GM12878 (cell line): Measurements from ENCODE around the gene HDHD3. TPM values are rescaled to one million over a fixed set of nuclear protein-coding genes. Genes with fewer than 3 reads are reported as not detected.
"Not testable (repeated sequence)": the region's sequence is repeated elsewhere in the genome, so short reads cannot be mapped to it uniquely, and the experiment has no call there.

Source experiments
- ATAC-seq: fragments of 200-7000 bp; cut with Tn5 transposase; 3 replicates; pipeline ENCODE4 v1.9.1; 2020; ENCODE audit warnings: mild to moderate bottlenecking, moderate library complexity
- BruUV-seq: library from RNA; stranded (reverse); fragments of 400-500 nt; replicated peaks from 2 replicates; lab custom pipeline; 2021; lab: Mats Ljungman, UMichigan
- CTCF ChIA-PET: fragments of 300-600 bp; sonication (Branson Sonifier 250); formaldehyde crosslinking; extraction: SDS; loops from one replicate; lab custom pipeline; 2021; ENCODE audit warnings: inconsistent platforms; lab: Yijun Ruan, JAX
- POLR2A ChIA-PET: fragments of 350-600 bp; formaldehyde crosslinking; extraction: SDS; loops from one replicate; lab custom pipeline; 2021; ENCODE audit warnings: inconsistent platforms; lab: Charles Lee
- RAD21 ChIA-PET: fragments of 300-600 bp; sonication (Branson Sonifier 250); formaldehyde crosslinking; loops from one replicate; lab custom pipeline; 2023; ENCODE audit warnings: antibody characterized with exemption; ENCODE audit not compliant: unreplicated experiment; lab: Charles Lee
- SMC1A ChIA-PET: fragments of 300-600 bp; sonication (Branson Sonifier 250); formaldehyde crosslinking; loops from one replicate; lab custom pipeline; 2023; ENCODE audit not compliant: unreplicated experiment, uncharacterized antibody; lab: Charles Lee
- DNase-seq: peaks from one replicate; pipeline ENCODE4 v3.0.0-alpha.2; 2011; ENCODE audit warnings: low read depth, low spot score
- FAIRE-seq: peaks from 3 replicates; lab custom pipeline; 2011; peaks lifted over from hg19 to GRCh38; lab: Jason Lieb, UNC
- H2AFZ ChIP-seq: 2 replicates; pipeline ENCODE4 v1.6.0; 2011; ENCODE audit warnings: low read depth, low read length, control low read depth; ENCODE audit not compliant: control insufficient read depth
- H3K27ac ChIP-seq: 2 replicates; pipeline ENCODE4 v1.5.1; 2011; ENCODE audit warnings: control low read depth; ENCODE audit not compliant: control insufficient read depth, insufficient read depth
- H3K27me3 ChIP-seq, 2 experiments: replicated peaks in 1 of 2; 2 replicates each; pipeline versions ENCODE4 v1.6.0 to v1.6.1; 2011; ENCODE audit warnings: low read length in 1 of 2; ENCODE audit not compliant: control insufficient read depth in 2 of 2, insufficient read depth in 2 of 2
- H3K36me3 ChIP-seq, 2 experiments: 2 replicates each; pipeline ENCODE4 v1.5.1; 2011; ENCODE audit warnings: low read length in 1 of 2; ENCODE audit not compliant: control insufficient read depth in 2 of 2, insufficient read depth in 2 of 2
- H3K4me1 ChIP-seq: 2 replicates; pipeline ENCODE4 v1.6.1; 2011; ENCODE audit warnings: mild to moderate bottlenecking, low read length, moderate library complexity, mixed read lengths; ENCODE audit not compliant: control insufficient read depth, insufficient read depth
- H3K4me2 ChIP-seq: 2 replicates; pipeline ENCODE4 v1.6.0; 2011; ENCODE audit warnings: control low read depth; ENCODE audit not compliant: control insufficient read depth, insufficient read depth
- H3K4me3 ChIP-seq: fragments of 200-600 bp; sonication (generic); 2 replicates; pipeline ENCODE4 v1.5.1; 2016
- H3K79me2 ChIP-seq: 2 replicates; pipeline ENCODE4 v1.6.0; 2011; ENCODE audit warnings: low read length; ENCODE audit not compliant: control insufficient read depth, insufficient read depth
- H3K9ac ChIP-seq: 2 replicates; pipeline ENCODE4 v1.8.0; 2011; ENCODE audit warnings: low read length, control low read depth, mixed read lengths; ENCODE audit not compliant: control insufficient read depth, insufficient read depth
- H3K9me3 ChIP-seq: replicated peaks from 3 replicates; pipeline ENCODE4 v1.5.1; 2011; ENCODE audit warnings: mild to moderate bottlenecking, low read length; ENCODE audit not compliant: control insufficient read depth, insufficient read depth
- H4K20me1 ChIP-seq: 2 replicates; pipeline ENCODE4 v1.6.0; 2011; ENCODE audit not compliant: control insufficient read depth, insufficient read depth
- ASH2L ChIP-seq: fragments of 300-600, 200-600 bp; sonication (generic); IDR thresholded peaks from 2 replicates; pipeline ENCODE4 v1.6.1; 2017; ENCODE audit warnings: low read depth, mild to moderate bottlenecking, borderline replicate concordance
- MEF2B ChIP-seq: fragments of 450-650 bp; IDR thresholded peaks from 2 replicates; pipeline ENCODE4 v1.6.1; 2018; ENCODE audit warnings: mild to moderate bottlenecking, moderate library complexity; ENCODE audit not compliant: partially characterized antibody, poor library complexity, severe bottlenecking
- PAX8 ChIP-seq: fragments of 450-650 bp; IDR thresholded peaks from 2 replicates; pipeline ENCODE4 v1.6.1; 2017; ENCODE audit warnings: mild to moderate bottlenecking, moderate library complexity
- SMAD5 ChIP-seq: IDR thresholded peaks from 2 replicates; pipeline ENCODE4 v1.6.1; 2016; ENCODE audit warnings: antibody characterized with exemption, low read depth
- WGBS: methylation state at CpG from one replicate; pipeline ENCODE4 v1.1.6; 2016; ENCODE audit warnings: low lambda C conversion rate; ENCODE audit not compliant: insufficient replicate concordance, insufficient coverage; ENCODE audit errors: missing lambda C conversion rate; 5-methylcytosine and 5-hydroxymethylcytosine counted together
- in situ Hi-C: fragments of 300-500 bp; cut with MboI; formaldehyde crosslinking; loops from 9 replicates; pipeline ENCODE4 v1.14.3; 2018; ENCODE audit warnings: mixed read lengths
- intact Hi-C: fragments of 100-400 bp; cut with micrococcal nuclease; formaldehyde crosslinking; loops from one replicate; pipeline ENCODE4 v1.14.2; 2022; ENCODE audit not compliant: unreplicated experiment
- polyA plus RNA-seq, 11 experiments: library from polyadenylated mRNA; depleted of rRNA in 4 of 11; unstranded in 6 of 11; stranded (reverse) in 5 of 11; fragments of >200 nt; fragmentation: Nextera tagmentation in 4 of 11; fragmentation: Illumina TruSeq in 1 of 11; extraction: Ambion mirVana in 4 of 11; extraction: Trizol in 1 of 11; gene quantifications; 1 replicate in 1 of 11; 2 replicates in 10 of 11; pipeline versions ENCODE4 v1.2.1 to v1.2.3, GENCODE V29; 2011 to 2016; ENCODE audit warnings: inconsistent platforms in 2 of 11, missing spikeins in 2 of 11, low read depth in 1 of 11
- total RNA-seq, 4 experiments: library from RNA; depleted of rRNA in 3 of 4; stranded (reverse); fragments of >200 nt in 3 of 4; fragmentation: Illumina TruSeq in 1 of 4; extraction: Trizol in 1 of 4; gene quantifications; 2 replicates each; pipeline versions ENCODE4 v1.2.1 to v1.2.3, GENCODE V29; 2013 to 2021

HDHD3 gene
- total and polyA plus RNA-seq, 10 of the 15 experiments (the other 5 are each of a cell fraction or from before 2014, with no cell fraction given) = 1.3 to 29.4 (median 17.9) TPM

GRCh38 chr9:113368348-113368981 is 8.3 kb downstream of the HDHD3 start:
- H3K4me1 ChIP-seq = peaks cover 9% of the 10 kb centered on the region
- WGBS = 47% methylated on average over 5 of the region's 5 CpGs
- H3K79me2 ChIP-seq = no peaks in the 10 kb centered on the region
- no peaks in the 10 kb centered on the region for H4K20me1 ChIP-seq
- no TSS peak for BruUV-seq
- peaks cover 0 to 2% of the 10 kb centered on the region in 2 experiments; a peak in 2 of 4 replicates for H3K36me3 ChIP-seq
- no peak for ATAC-seq
- SMC1A ChIA-PET = no interaction called here
- TF ChIP-seq MEF2B (no peak), PAX8 (no peak), SMAD5 (no peak), ASH2L (no peak)
- TF ChIP-seq, all 136 proteins: peak for 0
- H3K4me3 ChIP-seq = no peak overlapping the region
- CTCF ChIA-PET = interaction anchor here (0.6 kb wide), 1 partner anchor 74 kb away, joined by 4 read pairs; no protein-coding TSS in a partner anchor
- FAIRE-seq (no peak), DNase-seq (no peak)
- no peak overlapping the region for H2AFZ ChIP-seq
- POLR2A ChIA-PET = interaction anchor here (1.0 kb wide), 1 partner anchor 37 kb away, joined by 3 read pairs; no protein-coding TSS in a partner anchor
- intact Hi-C loops = no loop called here
- RAD21 ChIA-PET = no interaction called here
- no peak overlapping the region for H3K9ac ChIP-seq
- no peaks in the 10 kb centered on the region for H3K9me3 ChIP-seq
- H3K4me2 ChIP-seq = no peak overlapping the region
- H3K27ac ChIP-seq = no peak overlapping the region
- no peaks in the 10 kb centered on the region for H3K27me3 ChIP-seq
- in situ Hi-C loops = no loop called here

DNA sequence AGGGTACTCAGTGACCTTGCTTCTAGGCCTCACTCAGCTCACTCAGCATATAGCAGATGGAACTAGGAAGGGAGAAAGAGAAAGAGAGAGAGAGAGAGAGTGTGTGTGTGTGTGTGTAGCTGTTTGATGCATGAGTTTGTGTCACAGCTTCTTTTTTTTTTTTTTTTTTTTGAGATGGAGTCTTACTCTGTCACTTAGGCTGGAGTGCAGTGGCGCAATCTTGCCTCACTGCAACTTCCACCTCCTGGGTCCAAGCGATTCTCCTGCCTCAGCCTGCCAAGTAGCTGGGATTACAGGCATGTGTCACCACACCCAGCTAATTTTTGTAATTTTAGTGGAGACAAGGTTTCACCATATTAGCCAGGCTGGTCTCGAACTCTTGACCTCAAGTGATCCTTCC is 11.1 kb downstream of the HDHD3 start:
- POLR2A ChIA-PET = interaction anchor here (0.6 kb wide), 1 partner anchor 79 kb away, joined by 4 read pairs; no protein-coding TSS in a partner anchor
- BruUV-seq, H3K4me1 ChIP-seq, H3K36me3 ChIP-seq, FAIRE-seq, H3K27ac ChIP-seq, SMC1A ChIA-PET, H3K27me3 ChIP-seq, RAD21 ChIA-PET, H4K20me1 ChIP-seq, intact Hi-C loops, H3K9me3 ChIP-seq, H3K4me2 ChIP-seq, H2AFZ ChIP-seq, H3K79me2 ChIP-seq, ATAC-seq, H3K9ac ChIP-seq, in situ Hi-C loops, H3K4me3 ChIP-seq, DNase-seq: not testable (repeated sequence)
- CTCF ChIA-PET = interaction anchor here (0.8 to 1.1 kb wide), 2 partner anchors 10 to 11 kb away, joined by 3 read pairs; partner anchors contain the start of gene HDHD3
- WGBS = 45% methylated on average over 2 of the region's 3 CpGs
